Measurements from ENCODE around the gene SAFB2.

The SAFB2 gene

GRCh38 chr19:5579286-5579685 is 43.3 kb downstream of the SAFB2 start:
- DNase-seq, result no peak

GRCh38 chr19:5578097-5578846 is 44.3 kb downstream of the SAFB2 start:
- DNase-seq, result peak; percentile 77

- no peak for DNase-seq
Measured at GRCh38 chr19:5575590-5575989, 47.0 kb downstream of the SAFB2 start.

- no peak for DNase-seq
Measured at GRCh38 chr19:5572556-5573286, 49.9 kb downstream of the SAFB2 start.

- no peak for DNase-seq
Measured at GRCh38 chr19:5571777-5572176, 50.8 kb downstream of the SAFB2 start.

GRCh38 chr19:5567970-5568407 is 54.6 kb downstream of the SAFB2 start:
- DNase-seq, result no peak

- no peak for DNase-seq
Measured at GRCh38 chr19:5567360-5567969, 55.1 kb downstream of the SAFB2 start, which contains the start of gene TINCR. TSS of gene TINCR (minus strand) at chr19:5567953.

GRCh38 chr19:5564930-5565329 is 57.6 kb downstream of the SAFB2 start:
- DNase-seq, result no peak

- DNase-seq, result no peak
Measured at GRCh38 chr19:5563935-5564612, 58.5 kb downstream of the SAFB2 start.

GRCh38 chr19:5563008-5563431 is 59.6 kb downstream of the SAFB2 start:
- no peak for DNase-seq

- no peak for DNase-seq
Measured at GRCh38 chr19:5562280-5562679, 60.3 kb downstream of the SAFB2 start.

- DNase-seq, result no peak
Measured at GRCh38 chr19:5561559-5561958, 61.0 kb downstream of the SAFB2 start.

GRCh38 chr19:5560156-5560555 is 62.4 kb downstream of the SAFB2 start:
- no peak for DNase-seq

- no peak for DNase-seq
Measured at GRCh38 chr19:5559804-5560133, 62.8 kb downstream of the SAFB2 start.

- no peak for DNase-seq
Measured at GRCh38 chr19:5558101-5558621, 64.4 kb downstream of the SAFB2 start.

GRCh38 chr19:5557691-5558090 is 64.9 kb downstream of the SAFB2 start:
- no peak for DNase-seq

- DNase-seq, result no peak
Measured at GRCh38 chr19:5554828-5555227, 67.7 kb downstream of the SAFB2 start.

- DNase-seq, result no peak
Measured at GRCh38 chr19:5553892-5554291, 68.7 kb downstream of the SAFB2 start.

GRCh38 chr19:5547881-5548280 is 74.7 kb downstream of the SAFB2 start:
- no peak for DNase-seq

- DNase-seq, result no peak
Measured at GRCh38 chr19:5545984-5546383, 76.6 kb downstream of the SAFB2 start.

GRCh38 chr19:5545051-5545450 is 77.5 kb downstream of the SAFB2 start:
- DNase-seq, result no peak

GRCh38 chr19:5542665-5543064 is 79.9 kb downstream of the SAFB2 start:
- no peak for DNase-seq

- DNase-seq, result no peak
Measured at GRCh38 chr19:5541456-5541855, 81.1 kb downstream of the SAFB2 start.

All from activated CD8-positive, alpha-beta memory T cell treated with anti-CD3 and anti-CD28 coated beads, Interleukin-2, amount 50 U/mL, for 4 hours (primary cell).